Measurements from ENCODE around the gene USO1. TPM values are rescaled to one million over a fixed set of nuclear protein-coding genes. Genes with fewer than 3 reads are reported as not detected.
"Not testable (repeated sequence)": the region's sequence is repeated elsewhere in the genome, so short reads cannot be mapped to it uniquely, and the experiment has no call there.

USO1 gene, protein sequence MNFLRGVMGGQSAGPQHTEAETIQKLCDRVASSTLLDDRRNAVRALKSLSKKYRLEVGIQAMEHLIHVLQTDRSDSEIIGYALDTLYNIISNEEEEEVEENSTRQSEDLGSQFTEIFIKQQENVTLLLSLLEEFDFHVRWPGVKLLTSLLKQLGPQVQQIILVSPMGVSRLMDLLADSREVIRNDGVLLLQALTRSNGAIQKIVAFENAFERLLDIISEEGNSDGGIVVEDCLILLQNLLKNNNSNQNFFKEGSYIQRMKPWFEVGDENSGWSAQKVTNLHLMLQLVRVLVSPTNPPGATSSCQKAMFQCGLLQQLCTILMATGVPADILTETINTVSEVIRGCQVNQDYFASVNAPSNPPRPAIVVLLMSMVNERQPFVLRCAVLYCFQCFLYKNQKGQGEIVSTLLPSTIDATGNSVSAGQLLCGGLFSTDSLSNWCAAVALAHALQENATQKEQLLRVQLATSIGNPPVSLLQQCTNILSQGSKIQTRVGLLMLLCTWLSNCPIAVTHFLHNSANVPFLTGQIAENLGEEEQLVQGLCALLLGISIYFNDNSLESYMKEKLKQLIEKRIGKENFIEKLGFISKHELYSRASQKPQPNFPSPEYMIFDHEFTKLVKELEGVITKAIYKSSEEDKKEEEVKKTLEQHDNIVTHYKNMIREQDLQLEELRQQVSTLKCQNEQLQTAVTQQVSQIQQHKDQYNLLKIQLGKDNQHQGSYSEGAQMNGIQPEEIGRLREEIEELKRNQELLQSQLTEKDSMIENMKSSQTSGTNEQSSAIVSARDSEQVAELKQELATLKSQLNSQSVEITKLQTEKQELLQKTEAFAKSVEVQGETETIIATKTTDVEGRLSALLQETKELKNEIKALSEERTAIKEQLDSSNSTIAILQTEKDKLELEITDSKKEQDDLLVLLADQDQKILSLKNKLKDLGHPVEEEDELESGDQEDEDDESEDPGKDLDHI
- total RNA-seq, result 66.4 and 68.9 TPM in 2 replicates

- DNase-seq (ENCODE audit: low read depth in 2 of 2), result peak; percentile 98 to 99
Observed at GRCh38 chr4:75724066-75724866, at the start of gene USO1. Gene USO1 (plus strand): TSS chr4:75724577. CDS start chr4:75724820, 243 bp downstream.

- no peak for DNase-seq (ENCODE audit: low read depth in 2 of 2)
Observed at GRCh38 chr4:75675004-75675531, 49.3 kb upstream of the USO1 start.

DNA sequence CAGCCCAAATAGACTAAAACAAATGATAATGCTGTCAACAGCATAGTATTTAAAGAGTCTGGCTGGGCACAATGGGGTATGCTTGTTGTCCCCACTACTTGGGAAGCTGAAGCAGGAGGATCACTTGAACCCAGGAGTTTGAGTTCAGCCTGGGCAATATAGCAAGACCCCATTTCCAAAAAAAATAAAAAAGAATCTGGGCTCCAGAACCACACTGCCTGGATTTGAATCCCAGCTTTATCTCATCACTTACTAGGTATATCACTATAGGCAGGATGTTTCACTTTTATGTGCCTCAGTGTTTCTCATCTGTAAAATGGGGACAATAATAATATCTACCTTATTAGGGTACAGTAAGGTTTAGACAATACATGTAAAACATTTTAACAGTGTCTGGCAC lies 45.9 kb upstream of the USO1 start:
- DNase-seq (ENCODE audit: low read depth in 2 of 2), result no peak

GRCh38 chr4:75678965-75679364 lies 45.4 kb upstream of the USO1 start:
- DNase-seq (ENCODE audit: low read depth in 2 of 2), result no peak

GRCh38 chr4:75679876-75680575 lies 44.4 kb upstream of the USO1 start:
- DNase-seq (ENCODE audit: low read depth in 2 of 2), result no peak

DNA sequence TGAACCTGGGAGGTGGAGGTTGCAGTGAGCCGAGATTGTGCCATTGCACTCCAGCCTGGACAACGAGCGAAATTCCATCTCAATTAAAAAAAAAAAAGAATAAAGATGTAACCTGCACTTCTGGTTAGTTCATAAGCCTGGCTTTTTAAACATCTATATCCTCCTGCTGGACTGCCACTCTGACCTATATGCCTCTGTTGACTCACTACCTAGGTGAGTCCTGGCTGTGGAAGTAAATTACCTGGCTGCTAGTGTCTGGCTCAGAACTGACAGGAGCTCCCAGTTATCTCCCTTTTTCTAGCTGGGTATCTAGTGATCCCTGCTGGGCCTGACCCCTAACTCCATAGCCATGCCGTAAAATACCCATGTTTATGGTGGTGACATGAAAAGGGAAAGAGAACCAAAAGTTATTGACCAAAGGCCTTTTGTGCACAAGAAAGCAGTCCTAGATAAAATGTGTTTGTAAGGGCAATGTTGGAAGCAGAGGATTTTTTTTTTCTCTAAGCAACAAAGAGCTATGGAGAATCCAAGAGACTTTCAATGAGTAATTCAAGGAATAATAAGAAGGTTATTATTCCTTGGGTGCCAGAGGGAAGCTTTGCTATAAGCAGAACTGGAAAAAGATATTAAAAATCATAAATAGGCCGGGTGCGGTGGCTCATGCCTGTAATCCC lies 40.8 kb upstream of the USO1 start:
- DNase-seq (ENCODE audit: low read depth in 2 of 2), result no peak

DNA sequence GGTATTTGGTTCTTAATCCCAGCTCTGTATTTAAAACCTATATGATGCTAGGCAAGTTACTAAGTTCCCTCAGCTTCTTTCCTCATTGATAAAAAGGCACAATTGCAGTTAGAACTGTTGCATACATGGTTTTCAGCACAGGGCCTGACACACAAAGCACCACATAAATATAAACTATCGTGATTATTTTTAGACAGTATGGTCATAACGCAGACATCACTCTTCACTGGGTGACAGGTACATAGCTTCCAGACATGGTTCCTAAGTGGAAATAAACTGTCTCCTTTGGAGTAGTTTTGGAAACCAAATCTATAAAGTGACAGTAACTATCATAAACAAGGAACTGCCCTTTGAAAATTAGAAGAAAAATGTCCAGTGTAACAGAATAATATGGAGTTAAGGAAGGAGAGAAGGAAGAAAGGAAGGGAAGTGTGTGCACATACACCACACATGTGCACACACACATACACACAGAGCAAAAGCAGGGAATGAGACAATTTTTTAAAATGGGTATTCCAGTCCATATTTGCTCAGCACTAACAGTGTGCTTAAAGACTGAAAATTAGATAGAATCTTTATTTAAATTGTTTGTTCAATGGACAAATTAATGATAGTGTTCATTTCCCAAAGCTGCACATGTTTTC lies 38.7 kb upstream of the USO1 start:
- no peak for DNase-seq (ENCODE audit: low read depth in 2 of 2)

GRCh38 chr4:75686346-75686745 lies 38.0 kb upstream of the USO1 start:
- DNase-seq (ENCODE audit: low read depth in 2 of 2), result no peak

DNA sequence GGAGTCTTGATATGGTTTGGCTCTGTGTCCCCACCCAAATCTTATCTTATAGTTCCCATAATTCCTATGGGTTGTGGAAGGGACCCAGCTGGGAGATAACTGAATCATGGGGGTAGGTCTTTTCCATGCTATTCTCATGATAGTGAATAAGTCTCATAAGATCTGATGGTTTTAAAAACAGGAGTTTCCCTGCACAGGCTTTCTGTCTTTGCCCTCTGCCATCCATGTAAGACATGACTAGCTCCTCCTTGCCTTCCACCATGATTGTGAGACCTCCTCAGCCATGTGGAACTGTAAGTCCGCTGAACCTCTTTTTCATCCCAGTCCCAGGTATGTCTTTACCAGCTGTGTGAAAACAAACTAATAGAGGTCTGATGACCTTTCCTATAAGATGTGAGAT lies 37.3 kb upstream of the USO1 start:
- not testable (repeated sequence) for DNase-seq (ENCODE audit: low read depth in 2 of 2)

DNA sequence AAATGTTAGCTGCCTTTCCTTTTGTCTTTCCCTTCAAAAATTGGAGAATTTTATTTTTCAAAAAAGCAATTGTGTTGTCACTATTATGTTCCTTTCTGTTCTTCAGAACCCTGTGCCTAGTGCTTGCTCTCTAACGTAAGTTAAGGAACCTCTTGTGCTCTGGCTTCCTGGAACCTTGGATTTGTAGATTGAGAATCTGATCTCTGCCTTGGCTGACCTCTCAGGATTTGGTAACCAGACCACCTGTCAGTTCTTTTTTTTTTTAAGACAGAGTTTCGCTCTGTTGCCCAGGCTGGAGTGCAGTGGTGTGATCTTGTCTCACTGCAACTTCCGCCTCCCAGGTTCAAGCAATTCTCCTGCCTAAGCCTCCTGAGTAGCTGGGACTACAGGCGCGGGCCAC lies 32.3 kb upstream of the USO1 start:
- DNase-seq (ENCODE audit: low read depth in 2 of 2), result not testable (repeated sequence)

GRCh38 chr4:75696071-75696470 lies 28.3 kb upstream of the USO1 start:
- DNase-seq (ENCODE audit: low read depth in 2 of 2), result no peak

- DNase-seq (ENCODE audit: low read depth in 2 of 2), result no peak
Observed at GRCh38 chr4:75696581-75696980, 27.8 kb upstream of the USO1 start.

GRCh38 chr4:75698162-75698962 lies 26.0 kb upstream of the USO1 start:
- no peak for DNase-seq (ENCODE audit: low read depth in 2 of 2)

- DNase-seq (ENCODE audit: low read depth in 2 of 2), result no peak
Observed at GRCh38 chr4:75698963-75699228, 25.5 kb upstream of the USO1 start.

DNA sequence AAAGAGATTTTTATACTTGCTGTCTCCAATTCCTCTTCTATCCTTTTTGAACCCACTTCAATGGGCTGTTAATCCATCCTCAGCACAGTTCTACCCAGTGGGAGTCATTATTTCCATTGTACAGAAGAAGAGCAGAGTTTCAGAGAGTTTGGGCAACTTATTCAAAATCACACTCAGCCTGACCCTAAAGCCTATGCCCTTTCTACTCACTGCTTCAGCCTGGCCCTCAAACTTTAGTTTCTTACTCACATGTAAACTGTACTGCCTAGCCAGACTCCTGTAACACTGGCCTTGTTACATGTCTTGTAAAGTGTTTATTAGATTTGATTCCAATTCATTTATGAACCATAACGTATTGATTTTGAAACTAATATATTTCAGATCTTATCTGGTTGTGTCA lies 25.1 kb upstream of the USO1 start:
- no peak for DNase-seq (ENCODE audit: low read depth in 2 of 2)

- DNase-seq (ENCODE audit: low read depth in 2 of 2), result no peak
Observed at GRCh38 chr4:75702919-75703411, 21.4 kb upstream of the USO1 start.

- DNase-seq (ENCODE audit: low read depth in 2 of 2), result no peak
Observed at GRCh38 chr4:75705198-75705977, 19.0 kb upstream of the USO1 start.

GRCh38 chr4:75708218-75708691 lies 16.1 kb upstream of the USO1 start:
- no peak for DNase-seq (ENCODE audit: low read depth in 2 of 2)
